Measurements from ENCODE around the gene KLHL35.

DNA sequence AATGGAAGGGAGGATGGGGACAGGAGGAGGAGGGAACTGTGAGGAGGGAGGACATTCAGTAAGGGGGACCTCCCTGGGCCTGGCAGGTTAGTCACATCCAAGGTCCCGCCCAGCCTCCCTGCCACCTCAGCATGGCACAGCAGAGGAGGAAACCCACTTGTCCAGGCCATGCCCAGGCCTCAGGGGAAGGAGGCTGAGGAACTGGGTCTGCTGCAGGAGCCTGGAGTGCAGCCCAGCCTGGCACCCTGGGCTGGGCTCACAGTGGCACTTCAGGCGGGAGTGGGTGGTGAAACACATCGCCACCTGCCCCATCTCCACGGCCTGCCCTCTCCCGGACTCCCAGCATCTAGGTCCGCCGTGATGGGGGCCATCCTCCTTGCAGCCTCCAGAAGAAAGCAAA lies 17.2 kb upstream of the KLHL35 start:
- TF ChIP-seq SUZ12 (IDR thresholded peaks at IDR 0.05; ENCODE audit: extremely low read depth, insufficient read depth, insufficient read length) = no peak
- no peak for TF ChIP-seq YY1 (IDR thresholded peaks at IDR 0.05; ENCODE audit: insufficient read depth, insufficient read length)

Data from NT2/D1 (cell line).